Activated naive CD8-positive, alpha-beta T cell treated with anti-CD3 and anti-CD28 coated beads, Interleukin-2, amount 50 U/mL, for 16 hours (primary cell): ENCODE measurements around the gene ISYNA1.

Experiments used
- DNase-seq: peaks from one replicate; pipeline ENCODE4 v3.0.0-alpha.2; 2020; ENCODE audit warnings: low read depth, low spot score

The ISYNA1 gene

GRCh38 chr19:18437491-18438330 is at the start of gene ISYNA1:
TSS of gene ISYNA1 (minus strand) at chr19:18438133. CDS start at chr19:18437979, 154 bp downstream.
- no peak for DNase-seq

DNA sequence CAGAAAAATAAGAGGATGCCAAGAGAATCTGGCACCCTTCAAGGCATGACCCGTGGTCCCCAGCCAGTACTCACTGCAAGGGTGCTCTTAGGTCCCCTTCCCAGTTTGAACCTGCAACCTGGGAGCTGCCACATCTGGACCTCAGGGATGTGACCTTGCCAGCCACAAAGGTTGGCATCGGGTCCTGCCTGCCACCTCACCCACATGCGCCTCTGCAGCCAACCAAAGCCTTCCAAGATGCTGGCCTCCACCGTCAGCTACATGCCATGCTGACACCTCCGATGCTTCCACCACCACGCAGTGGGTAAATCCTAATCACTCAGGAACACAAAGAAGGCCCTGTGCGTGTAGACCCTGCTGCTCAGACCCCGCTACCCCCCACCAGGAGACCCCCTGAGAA is 48.8 kb upstream of the ISYNA1 start:
- no peak for DNase-seq

GRCh38 chr19:18484992-18485391 is 47.1 kb upstream of the ISYNA1 start:
- DNase-seq, result no peak

- DNase-seq, result no peak
Observed at GRCh38 chr19:18483119-18483890, 45.4 kb upstream of the ISYNA1 start.

DNA sequence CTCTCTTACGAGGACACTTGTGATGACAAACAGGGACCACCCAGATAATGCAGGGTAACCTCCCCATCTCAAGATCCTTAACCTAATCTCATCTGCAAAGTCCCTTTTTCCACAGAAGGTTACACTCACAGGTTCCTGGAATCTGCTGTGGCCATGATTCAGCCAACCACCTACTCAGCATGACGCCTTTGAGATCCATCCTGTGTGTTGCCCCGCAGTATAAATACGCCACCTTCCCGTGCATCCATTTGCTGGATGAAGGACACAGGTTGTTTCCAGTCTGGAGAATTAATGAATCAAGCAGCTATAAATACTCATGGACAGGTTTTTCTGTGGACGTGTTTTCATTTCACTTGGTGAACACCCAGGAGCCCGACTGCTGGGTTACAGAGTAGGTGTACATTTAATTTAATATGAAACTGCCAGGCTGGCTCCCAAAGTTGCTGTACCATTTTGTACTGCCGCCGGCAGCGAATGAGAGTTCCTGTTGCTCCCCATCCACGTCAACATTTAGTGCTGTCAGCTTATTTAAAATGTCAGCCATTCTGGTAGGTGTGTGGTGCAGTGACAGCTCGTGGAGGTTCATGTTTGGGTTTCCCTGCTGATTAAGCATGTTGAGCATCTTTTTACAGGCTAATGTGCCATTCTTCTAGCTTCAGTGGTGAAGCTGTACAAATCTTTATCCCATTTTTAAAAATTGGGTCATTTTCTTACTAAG is 43.7 kb upstream of the ISYNA1 start:
- no peak for DNase-seq

DNA sequence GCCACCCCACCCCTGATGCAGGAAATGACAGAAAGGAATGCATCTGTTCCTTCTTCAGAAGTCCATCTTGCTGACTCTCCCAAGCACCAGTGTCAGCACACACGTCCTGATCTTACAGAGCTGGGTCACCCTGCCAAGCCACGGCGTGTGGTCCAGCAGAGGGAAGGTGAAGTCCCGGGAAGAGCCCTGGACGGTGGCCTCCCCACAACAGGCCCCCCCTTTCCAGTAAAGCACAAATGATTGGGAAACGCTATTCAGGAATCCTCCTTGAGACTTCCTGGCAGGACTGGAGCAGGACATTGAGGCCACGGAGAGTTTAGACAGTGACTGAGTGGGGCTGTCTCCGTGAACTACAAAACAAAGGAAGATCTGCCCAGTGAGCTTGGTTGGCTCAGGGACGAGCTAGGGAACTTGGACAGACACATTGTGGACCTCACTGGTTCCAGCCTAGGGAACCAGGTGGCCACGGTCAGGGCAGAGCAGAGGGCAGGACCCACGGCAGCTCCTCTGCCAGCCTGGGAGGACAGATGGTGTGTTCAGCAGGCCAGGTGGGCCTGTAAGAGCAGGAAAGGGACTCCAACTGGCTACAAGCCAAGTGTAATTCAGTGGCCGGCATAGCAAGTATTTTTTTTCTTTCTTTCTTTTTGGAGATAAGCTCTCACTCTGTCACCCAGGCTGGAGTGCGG is 42.2 kb upstream of the ISYNA1 start:
- DNase-seq, result no peak

DNA sequence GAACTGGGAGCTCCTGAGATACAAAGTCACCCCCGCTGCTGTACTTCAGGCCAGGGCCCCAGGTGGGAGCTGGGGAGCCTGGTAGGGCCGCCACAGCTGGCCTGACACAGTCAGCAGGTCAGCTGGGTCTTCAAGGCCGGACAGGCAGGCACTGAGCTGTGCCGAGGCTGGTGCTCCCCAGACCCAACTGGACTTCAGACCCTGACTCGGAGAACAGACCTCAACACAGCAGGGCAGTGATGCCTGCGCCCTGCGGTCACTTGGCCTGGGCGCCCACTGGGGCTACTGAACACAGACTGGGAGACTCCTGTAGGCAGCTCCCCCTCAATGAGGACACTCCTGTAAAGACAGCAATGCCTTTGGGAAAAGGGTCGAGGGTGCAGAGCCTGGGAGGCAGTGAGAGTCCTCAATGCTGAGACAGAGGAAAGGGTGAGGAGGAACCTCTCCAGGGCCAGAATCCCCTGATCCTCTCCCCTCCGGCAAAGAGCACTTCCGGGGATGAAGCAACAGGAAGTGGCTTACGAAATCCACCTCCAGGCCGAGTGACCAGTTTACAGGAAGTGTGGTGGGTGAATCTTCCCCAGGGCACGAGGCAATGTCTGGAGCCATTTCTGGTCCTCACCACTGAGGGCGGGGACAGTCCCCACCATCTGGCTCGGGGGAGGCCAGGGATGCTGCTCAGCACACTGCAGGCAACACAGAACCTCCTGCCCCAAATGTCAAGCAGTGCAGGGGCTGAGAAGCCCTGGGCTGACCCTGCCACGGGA is 40.8 kb upstream of the ISYNA1 start:
- peak; percentile 3 for DNase-seq

DNA sequence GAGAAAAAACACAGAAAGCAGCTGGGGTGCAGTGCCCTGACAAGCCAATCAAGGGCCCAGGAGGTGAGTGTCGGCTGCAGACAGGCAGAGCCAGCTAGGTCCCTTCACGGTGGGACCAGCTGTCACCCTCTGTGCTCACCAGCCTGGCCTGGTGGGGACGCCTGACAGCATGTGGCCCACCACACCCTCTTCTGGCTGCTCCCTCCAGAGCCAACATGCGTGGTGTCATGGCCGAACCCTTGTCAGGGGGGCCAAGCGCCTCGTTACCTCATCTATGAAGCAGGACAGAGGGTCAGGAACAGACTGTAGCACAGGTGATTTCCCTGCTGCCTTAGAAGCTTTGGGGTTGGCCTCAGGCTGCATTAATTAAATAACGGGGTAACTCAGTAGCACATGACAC is 40.0 kb upstream of the ISYNA1 start:
- DNase-seq, result no peak

DNA sequence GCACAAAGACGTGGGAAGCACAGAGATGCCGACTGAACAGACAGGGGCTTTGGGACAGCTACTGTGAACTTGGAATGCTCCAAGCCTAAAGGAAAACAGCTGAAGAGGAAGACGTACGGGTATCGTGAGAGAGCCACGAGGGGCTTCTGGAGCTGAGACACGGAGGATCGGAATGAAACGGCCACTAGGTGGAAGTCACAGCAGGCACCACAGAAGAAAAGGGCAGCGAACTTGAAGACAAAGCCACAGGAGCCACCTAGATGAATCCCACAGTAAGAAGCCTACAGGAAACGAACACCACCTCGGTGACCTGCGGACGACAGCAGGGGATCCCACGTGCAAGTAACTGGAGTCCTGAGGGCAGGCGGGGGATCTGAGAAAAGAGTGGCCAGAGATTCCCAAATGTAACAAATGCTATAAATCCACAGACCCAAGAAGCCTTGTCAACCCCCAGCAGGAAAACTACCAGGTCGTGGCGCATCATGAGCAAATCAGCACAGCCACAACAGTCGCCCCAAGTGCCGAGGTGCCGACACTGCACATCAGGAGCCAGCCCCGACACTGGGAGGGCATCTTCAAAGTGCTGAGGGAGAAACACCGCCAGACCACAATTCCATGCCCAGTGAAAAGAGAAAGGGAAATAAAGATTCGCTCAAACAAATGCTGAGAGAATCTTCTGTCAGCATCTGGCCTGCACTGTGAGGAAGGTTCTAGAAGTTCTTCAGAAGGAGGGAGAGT is 39.3 kb upstream of the ISYNA1 start:
- DNase-seq, result no peak

- no peak for DNase-seq
Observed at GRCh38 chr19:18476507-18477041, 38.6 kb upstream of the ISYNA1 start.

DNA sequence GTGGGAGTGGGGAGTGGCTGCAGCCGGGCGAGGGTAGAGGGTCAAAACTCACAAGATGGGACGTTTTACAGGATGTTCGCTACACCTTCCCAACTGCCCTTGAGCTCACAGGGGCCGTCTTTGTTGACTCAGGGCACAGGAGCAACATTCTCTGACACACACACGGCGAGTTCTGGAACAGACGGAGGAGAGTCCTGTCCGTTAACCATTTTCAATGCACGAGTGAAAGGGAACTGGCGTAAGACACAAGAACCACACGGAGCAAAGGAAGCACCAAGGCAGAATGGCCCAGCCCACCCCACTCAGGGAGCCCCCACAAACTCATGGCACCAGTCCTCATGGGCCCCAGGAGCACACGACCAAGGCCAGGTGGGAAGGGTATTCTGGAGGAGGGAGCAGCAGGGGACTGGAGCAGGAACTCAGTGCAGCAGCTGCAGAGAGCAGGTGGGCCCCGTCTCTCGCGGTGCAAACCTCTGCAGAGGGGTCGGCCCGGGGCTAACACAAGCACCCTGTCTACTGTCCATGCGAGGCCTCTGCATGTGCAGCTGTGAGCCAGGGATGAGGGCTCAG is 37.9 kb upstream of the ISYNA1 start:
- DNase-seq, result no peak

DNA sequence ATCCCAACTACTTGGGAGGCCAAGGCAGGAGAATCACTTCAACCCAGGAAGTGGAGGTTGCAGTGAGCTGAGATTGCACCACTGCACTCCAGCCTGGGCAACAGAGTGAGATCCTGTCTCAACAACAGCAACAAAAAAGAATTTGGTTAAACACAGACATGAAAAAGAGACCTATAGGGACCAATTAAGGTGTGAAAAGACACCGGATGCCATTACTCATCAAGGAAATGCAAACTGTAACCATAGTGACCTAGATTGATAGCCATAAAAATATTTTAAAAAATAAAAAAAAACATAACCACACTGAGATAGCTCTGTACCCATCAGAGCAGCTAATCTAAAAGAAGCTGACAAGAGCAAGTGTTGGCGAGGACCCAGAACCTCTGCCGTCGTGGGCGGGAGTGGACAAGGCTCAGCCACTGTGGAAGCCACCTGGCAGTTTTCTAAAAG is 37.1 kb upstream of the ISYNA1 start:
- DNase-seq, result no peak

GRCh38 chr19:18474366-18474887 is 36.5 kb upstream of the ISYNA1 start:
- DNase-seq, result no peak

DNA sequence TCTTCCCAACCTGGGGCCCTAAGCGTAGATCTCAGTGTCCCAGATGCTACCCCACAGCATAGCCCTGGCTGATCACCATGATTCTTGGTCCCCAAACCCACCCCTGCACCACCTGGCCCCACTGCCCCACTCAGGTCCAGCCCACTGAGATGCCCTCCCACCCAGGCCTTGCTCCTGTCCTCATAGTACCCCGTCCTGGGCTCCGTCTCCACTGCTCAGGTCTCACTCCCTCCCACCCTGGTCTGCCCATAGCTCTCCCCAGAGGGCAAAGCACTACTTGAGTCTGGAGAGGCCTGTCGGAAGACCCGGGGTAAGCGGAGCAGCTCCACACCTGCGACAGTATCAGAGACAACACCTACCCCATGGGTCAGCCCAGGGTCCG is 35.8 kb upstream of the ISYNA1 start:
- no peak for DNase-seq

DNA sequence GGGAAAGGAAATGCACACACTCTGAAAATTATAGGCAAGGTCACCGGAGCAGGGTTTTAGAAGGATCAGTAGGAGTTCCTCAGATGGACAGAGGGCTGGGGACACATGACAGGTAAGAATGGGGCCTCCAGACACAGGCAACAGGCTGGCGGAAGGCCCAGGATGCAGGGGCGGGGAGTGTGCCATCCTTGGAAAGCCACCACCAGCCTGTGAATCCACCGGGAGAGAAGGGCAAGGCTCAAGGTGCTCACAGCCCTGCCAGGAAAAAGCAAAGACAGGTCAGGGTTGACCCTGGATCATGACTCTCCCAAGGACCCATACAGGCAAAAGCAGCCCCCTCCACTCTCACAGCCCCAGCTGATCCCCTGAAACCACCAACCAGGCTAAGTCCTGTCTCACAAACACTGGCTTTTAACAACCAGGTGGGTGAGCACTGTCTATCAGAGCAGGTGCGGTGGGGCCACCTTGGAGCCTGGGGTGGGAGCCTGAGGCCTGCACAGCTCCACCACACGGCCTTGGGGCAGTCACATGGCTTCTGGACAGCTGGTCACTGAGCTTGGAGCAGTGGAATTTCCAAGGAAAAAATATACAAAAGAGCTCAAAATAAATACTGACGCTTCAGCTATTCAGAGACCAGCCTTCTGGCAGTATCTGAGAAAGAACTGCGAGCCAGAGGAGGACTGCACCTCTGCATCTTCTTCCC is 35.2 kb upstream of the ISYNA1 start:
- no peak for DNase-seq

DNA sequence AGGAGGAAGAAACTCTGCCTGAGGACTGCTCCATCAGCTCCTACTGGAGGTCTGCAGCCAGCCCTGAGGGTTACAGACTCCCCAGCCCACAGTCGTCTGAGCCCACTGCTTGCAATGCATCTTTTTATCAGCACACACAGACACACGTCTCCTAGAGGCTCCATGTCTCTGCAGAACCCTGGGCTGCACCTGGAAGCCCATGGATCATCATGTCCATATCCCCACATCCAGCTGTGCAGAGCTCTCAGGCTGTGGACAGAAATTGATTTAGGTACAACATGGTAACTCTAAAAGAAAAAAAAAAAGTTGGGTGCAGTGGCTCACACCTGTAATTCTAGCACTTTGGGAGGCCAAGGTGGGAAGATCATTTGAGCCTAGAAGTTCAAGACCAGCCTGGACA is 32.9 kb upstream of the ISYNA1 start:
- no peak for DNase-seq

DNA sequence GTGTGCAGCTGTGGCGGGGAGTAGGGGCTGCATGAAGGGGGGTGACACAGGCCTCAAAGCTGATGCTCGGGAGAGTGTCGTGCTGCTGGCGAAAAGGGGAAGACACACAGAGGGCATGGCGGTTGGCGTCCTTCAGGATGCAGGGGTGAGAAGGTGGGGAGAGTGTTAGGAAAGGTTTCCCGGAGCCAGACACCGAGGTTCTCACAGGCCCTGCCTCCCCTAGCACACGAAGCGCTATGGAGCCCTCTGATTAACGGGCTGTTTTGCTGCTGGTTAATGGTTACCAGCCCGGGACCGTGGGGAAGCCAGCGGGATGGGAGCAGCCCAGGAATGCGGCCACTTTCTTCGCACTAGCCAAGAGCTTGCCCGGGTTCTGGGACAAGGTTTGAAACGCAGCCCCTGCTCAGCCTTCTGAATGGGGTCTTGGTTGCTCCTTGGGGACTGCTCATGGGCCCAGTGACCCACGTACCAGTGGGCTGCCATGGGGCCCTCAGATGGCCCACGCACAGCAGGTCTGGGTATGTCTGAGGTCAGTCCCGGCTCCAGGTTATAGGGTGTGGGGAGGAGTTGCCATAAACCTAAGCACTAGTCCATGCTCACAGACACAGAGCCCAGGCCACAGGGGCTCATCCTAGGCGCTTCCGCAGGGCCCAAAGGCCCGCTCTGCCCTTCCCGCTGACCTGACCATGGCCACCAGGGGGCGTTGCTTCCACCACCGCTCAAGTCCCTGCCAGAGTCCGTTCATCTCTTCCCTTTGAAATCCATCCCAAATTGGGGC is 31.3 kb upstream of the ISYNA1 start:
- DNase-seq, result peak; percentile 20

GRCh38 chr19:18468517-18468916 is 30.6 kb upstream of the ISYNA1 start:
- DNase-seq, result no peak
